ENCODE data around the gene KLF16.

KLF16 gene

DNA sequence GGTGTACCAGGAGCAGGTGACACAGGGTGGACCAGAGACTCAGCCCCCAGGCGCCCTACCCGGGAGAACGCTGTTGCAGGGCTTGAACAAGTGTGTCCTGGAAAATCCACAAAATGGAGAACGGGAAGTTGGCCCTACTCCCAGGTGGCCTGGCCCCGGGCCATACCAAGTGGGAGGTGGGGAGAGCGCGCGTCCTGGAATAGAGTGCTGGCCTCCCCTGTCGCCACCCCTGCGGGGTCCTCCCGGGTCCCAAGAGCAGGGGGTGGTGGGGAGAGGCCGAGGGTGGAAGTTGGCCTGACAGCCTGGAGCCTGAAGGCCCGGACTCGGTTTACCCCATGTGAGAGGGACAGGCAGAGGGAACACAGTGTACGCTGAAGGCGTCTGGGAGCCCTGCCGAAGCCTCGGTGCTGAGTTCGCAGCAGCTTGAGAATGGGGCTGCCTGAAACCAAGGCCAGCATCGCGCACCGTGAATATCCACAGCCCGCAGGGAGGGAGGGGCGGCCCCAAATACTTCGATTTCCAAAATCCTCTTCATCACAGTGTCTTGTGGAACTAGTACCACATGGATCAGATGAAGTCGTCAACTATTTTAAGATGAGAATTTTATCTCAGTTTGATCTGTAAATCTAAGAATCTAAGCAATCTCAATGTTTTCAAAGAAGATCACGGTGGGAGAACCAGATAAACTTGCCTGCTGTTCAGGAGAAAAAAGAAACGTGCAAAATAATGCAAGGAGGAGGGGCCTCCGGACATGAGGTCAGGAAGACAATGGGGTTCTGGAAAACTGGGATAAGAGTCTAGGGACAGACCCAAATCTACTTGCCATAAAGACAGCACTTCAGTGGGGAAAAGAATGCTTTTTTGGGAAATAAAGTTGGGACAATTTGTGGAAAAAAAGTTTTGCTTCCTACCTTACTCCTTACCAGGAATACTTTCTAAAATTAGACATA is 10.4 kb upstream of the KLF16 start:
- no peak for DNase-seq (ENCODE audit: low spot score)
- TF ChIP-seq, protein P1, sequence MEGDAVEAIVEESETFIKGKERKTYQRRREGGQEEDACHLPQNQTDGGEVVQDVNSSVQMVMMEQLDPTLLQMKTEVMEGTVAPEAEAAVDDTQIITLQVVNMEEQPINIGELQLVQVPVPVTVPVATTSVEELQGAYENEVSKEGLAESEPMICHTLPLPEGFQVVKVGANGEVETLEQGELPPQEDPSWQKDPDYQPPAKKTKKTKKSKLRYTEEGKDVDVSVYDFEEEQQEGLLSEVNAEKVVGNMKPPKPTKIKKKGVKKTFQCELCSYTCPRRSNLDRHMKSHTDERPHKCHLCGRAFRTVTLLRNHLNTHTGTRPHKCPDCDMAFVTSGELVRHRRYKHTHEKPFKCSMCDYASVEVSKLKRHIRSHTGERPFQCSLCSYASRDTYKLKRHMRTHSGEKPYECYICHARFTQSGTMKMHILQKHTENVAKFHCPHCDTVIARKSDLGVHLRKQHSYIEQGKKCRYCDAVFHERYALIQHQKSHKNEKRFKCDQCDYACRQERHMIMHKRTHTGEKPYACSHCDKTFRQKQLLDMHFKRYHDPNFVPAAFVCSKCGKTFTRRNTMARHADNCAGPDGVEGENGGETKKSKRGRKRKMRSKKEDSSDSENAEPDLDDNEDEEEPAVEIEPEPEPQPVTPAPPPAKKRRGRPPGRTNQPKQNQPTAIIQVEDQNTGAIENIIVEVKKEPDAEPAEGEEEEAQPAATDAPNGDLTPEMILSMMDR (IDR thresholded peaks at IDR 0.05; ENCODE audit: extremely low read depth, insufficient read depth, missing control alignments), result no peak
- in situ Hi-C loops (cut with MboI; ENCODE audit: low pct_unique_long_range_greater_than_20kb, low sequenced_read_pairs, unreplicated experiment), result no loop called here

DNA sequence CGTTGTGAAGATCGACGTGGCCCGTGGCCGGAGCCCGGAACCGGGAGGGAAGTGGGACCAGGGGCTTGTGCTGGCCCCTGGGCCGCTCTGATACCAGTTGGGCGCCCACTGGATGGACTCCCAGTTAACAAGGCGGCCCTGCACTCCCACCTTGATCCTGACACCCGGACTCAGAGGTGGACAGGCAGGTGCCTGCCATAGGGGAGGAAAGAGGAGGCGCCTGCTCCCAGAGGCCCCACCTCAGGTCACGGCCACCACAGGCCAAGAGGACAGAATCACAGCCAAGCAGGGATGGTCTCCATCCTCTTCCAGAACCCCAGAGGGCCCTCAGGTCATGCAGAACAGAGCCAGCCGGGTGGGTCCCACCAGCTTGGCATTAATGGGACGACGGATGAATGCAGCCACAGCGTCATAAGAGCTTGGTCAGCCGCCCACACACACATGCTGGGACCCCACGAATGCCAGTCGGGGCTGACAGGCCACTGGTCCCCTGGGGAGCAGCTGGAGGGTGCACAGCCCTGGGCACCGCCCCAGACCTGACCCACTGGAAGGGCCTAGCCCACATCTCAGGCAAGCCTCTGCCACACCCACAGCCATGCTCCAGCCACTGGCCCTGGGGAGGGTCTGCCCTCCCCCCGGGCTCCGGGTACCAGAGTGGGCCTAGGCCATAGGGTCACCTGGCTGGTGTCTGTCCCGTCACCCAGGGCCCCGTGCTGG is 9.6 kb upstream of the KLF16 start:
- TF ChIP-seq, protein P1 (IDR thresholded peaks at IDR 0.05; ENCODE audit: extremely low read depth, insufficient read depth, missing control alignments), result no peak
- no peak for DNase-seq (ENCODE audit: low spot score)
- in situ Hi-C loops (cut with MboI; ENCODE audit: low pct_unique_long_range_greater_than_20kb, low sequenced_read_pairs, unreplicated experiment), result no loop called here

GRCh38 chr19:1871630-1872029 is 8.3 kb upstream of the KLF16 start:
- in situ Hi-C loops (cut with MboI; ENCODE audit: low pct_unique_long_range_greater_than_20kb, low sequenced_read_pairs, unreplicated experiment), result no loop called here
- DNase-seq (ENCODE audit: low spot score), result no peak
- TF ChIP-seq, protein P1 (IDR thresholded peaks at IDR 0.05; ENCODE audit: extremely low read depth, insufficient read depth, missing control alignments), result no peak

- in situ Hi-C loops (cut with MboI; ENCODE audit: low pct_unique_long_range_greater_than_20kb, low sequenced_read_pairs, unreplicated experiment), result no loop called here
- TF ChIP-seq, protein P1 (IDR thresholded peaks at IDR 0.05; ENCODE audit: extremely low read depth, insufficient read depth, missing control alignments), result no peak
- DNase-seq (ENCODE audit: low spot score), result no peak
These were observed 7.8 kb upstream of the KLF16 start for GRCh38 chr19:1871140-1871597.

- in situ Hi-C loops (cut with MboI; ENCODE audit: low pct_unique_long_range_greater_than_20kb, low sequenced_read_pairs, unreplicated experiment), result no loop called here
- no peak for DNase-seq (ENCODE audit: low spot score)
- TF ChIP-seq, protein P1 (IDR thresholded peaks at IDR 0.05; ENCODE audit: extremely low read depth, insufficient read depth, missing control alignments), result no peak
These were observed 5.6 kb upstream of the KLF16 start for GRCh38 chr19:1868971-1869370.

DNA sequence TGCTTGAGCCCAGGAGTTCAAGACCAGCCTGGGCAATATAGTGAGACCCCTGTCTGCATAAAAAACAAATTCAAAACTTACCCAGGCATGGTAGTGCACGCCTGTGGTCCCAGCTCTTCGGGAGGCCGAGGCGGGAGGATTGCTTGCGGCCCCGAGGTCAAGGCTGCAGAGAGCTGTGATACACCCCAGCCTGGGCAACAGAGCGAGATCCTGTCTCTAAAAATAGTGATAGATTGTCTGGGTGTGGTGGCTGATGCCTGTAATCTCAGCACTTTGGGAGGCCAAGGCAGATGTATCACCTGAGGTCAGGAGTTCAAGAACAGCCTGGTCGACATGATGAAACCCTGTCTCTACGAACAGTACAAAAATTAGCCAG is 4.0 kb upstream of the KLF16 start:
- TF ChIP-seq, protein P1 (IDR thresholded peaks at IDR 0.05; ENCODE audit: extremely low read depth, insufficient read depth, missing control alignments), result no peak
- in situ Hi-C loops (cut with MboI; ENCODE audit: low pct_unique_long_range_greater_than_20kb, low sequenced_read_pairs, unreplicated experiment), result no loop called here
- DNase-seq (ENCODE audit: low spot score), result no peak

All from GM13977 (cell line).